Neural cell (in vitro differentiated cells): ENCODE results near the gene CYP19A1.

Experiments used
- CTCF ChIP-seq: fragments of 450-650 bp; IDR thresholded peaks from 2 replicates; pipeline ENCODE4 v1.5.1; 2014; ENCODE audit warnings: antibody characterized with exemption, mild to moderate bottlenecking, moderate library complexity; ENCODE audit not compliant: poor library complexity, severe bottlenecking
- POLR2AphosphoS5 ChIP-seq: IDR thresholded peaks from 2 replicates; pipeline ENCODE4 v1.6.1; 2012
- TAF1 ChIP-seq: IDR thresholded peaks from 2 replicates; pipeline ENCODE4 v1.6.1; 2012; ENCODE audit warnings: low read depth

- TF ChIP-seq CTCF (no peak), TAF1 (no peak), POLR2AphosphoS5 (no peak)
Observed at GRCh38 chr15:51313644-51314280, 24.6 kb downstream of the CYP19A1 start.
